PC-3 (cell line): ENCODE results near the gene CTNND2. TPM values are rescaled to one million over a fixed set of nuclear protein-coding genes. Genes with fewer than 3 reads are reported as not detected.

Source experiments
- ATAC-seq: fragments of 200-7000 bp; cut with Tn5 transposase; 2 replicates; pipeline ENCODE4 v1.9.1; 2020; ENCODE audit warnings: mild to moderate bottlenecking, moderate library complexity
- BruUV-seq: library from RNA; stranded (reverse); fragments of 400-500 nt; replicated peaks from 2 replicates; lab custom pipeline; 2021; lab: Mats Ljungman, UMichigan
- CTCF ChIA-PET: fragments of 300-600 bp; sonication (Branson Sonifier 250); formaldehyde crosslinking; loops from one replicate; lab custom pipeline; 2022; ENCODE audit warnings: antibody characterized with exemption; lab: Charles Lee
- POLR2A ChIA-PET: fragments of 300-600 bp; sonication (Branson Sonifier 250); formaldehyde crosslinking; loops from one replicate; lab custom pipeline; 2022; ENCODE audit warnings: antibody characterized with exemption; ENCODE audit not compliant: unreplicated experiment; lab: Charles Lee
- DNase-seq: peaks from one replicate; pipeline ENCODE4 v3.0.0-alpha.2; 2015
- H2AFZ ChIP-seq: fragments of 300-600 bp; sonication (generic); 2 replicates; pipeline ENCODE4 v1.6.0; 2016; ENCODE audit warnings: antibody characterized with exemption, low read length
- H3F3A ChIP-seq: fragments of 300-600 bp; sonication (generic); one replicate; pipeline ENCODE4 v1.6.0; 2017; ENCODE audit warnings: antibody characterized with exemption, low read length, control low read depth, mild to moderate bottlenecking; ENCODE audit not compliant: unreplicated experiment
- H3K27ac ChIP-seq: fragments of 300-600 bp; sonication (generic); 2 replicates; pipeline ENCODE4 v1.5.1; 2016; ENCODE audit warnings: mild to moderate bottlenecking, low read length
- H3K27me3 ChIP-seq: fragments of 300-600 bp; sonication (generic); 2 replicates; pipeline ENCODE4 v1.6.1; 2016; ENCODE audit warnings: low read length, mixed read lengths
- H3K36me3 ChIP-seq: fragments of 300-600 bp; sonication (generic); 2 replicates; pipeline ENCODE4 v1.6.1; 2016; ENCODE audit warnings: low read depth, mixed run types, low read length, mixed read lengths
- H3K4me1 ChIP-seq: fragments of 300-600 bp; sonication (generic); 2 replicates; pipeline ENCODE4 v1.5.1; 2016; ENCODE audit warnings: low read length; ENCODE audit not compliant: insufficient read depth
- H3K4me2 ChIP-seq: fragments of 300-600 bp; sonication (generic); 2 replicates; pipeline ENCODE4 v1.6.0; 2016; ENCODE audit warnings: low read length
- H3K4me3 ChIP-seq: fragments of 300-600 bp; sonication (generic); 2 replicates; pipeline ENCODE4 v1.5.1; 2016; ENCODE audit warnings: mild to moderate bottlenecking, low read length, mixed read lengths
- H3K79me2 ChIP-seq: fragments of 300-600 bp; sonication (generic); 2 replicates; pipeline ENCODE4 v1.6.1; 2017; ENCODE audit warnings: low read length, mixed read lengths
- H3K9ac ChIP-seq: fragments of 300-600 bp; sonication (generic); 2 replicates; pipeline ENCODE4 v1.6.0; 2016; ENCODE audit warnings: mild to moderate bottlenecking, low read length
- H3K9me2 ChIP-seq: fragments of 300-600 bp; sonication (generic); replicated peaks from 2 replicates; pipeline ENCODE4 v1.6.1; 2016; ENCODE audit warnings: mixed run types, low read length, mixed read lengths
- H3K9me3 ChIP-seq: fragments of 300-600 bp; sonication (generic); 2 replicates; pipeline ENCODE4 v1.6.1; 2016; ENCODE audit warnings: low read length, mixed read lengths
- H4K20me1 ChIP-seq: fragments of 300-600 bp; sonication (generic); 2 replicates; pipeline ENCODE4 v1.6.1; 2016; ENCODE audit warnings: low read length, mixed read lengths
- CTCF ChIP-seq: fragments of 300-600 bp; sonication (generic); conservative IDR thresholded peaks from 2 replicates; pipeline ENCODE4 v1.5.1; 2017; ENCODE audit warnings: antibody characterized with exemption, low read depth, mild to moderate bottlenecking, low read length
- EZH2 ChIP-seq: fragments of 300-600 bp; sonication (generic); IDR thresholded peaks from one replicate; pipeline ENCODE4 v1.6.1; 2017; ENCODE audit warnings: antibody characterized with exemption, mild to moderate bottlenecking, low read length; ENCODE audit not compliant: unreplicated experiment
- EZH2phosphoT487 ChIP-seq: fragments of 300-600 bp; sonication (generic); IDR thresholded peaks from 2 replicates; pipeline ENCODE4 v1.6.1; 2018; ENCODE audit warnings: mild to moderate bottlenecking, antibody characterized with exemption, low read length, borderline replicate concordance
- intact Hi-C: fragments of 100-400 bp; cut with micrococcal nuclease; formaldehyde crosslinking; loops from 2 replicates; pipeline ENCODE4 v1.9.0; 2023
- total RNA-seq: library from RNA; depleted of rRNA; stranded (reverse); fragments of >200 nt; gene quantifications from 2 replicates; pipeline ENCODE4 v1.2.3, GENCODE V29; 2014

CTNND2 gene
- total RNA-seq, 1 experiment from 2014 or later: 1.8 TPM

GRCh38 chr5:11622785-11623184 is 281.5 kb downstream of the CTNND2 start:
- Histone ChIP-seq H3K79me2 (no peaks in the 10 kb centered on the region), H4K20me1 (no peaks in the 10 kb centered on the region), H3K9me2 (no peaks in the 10 kb centered on the region), H3F3A (no peaks in the 10 kb centered on the region), H2AFZ (no peak overlapping the region), H3K9me3 (no peaks in the 10 kb centered on the region), H3K36me3 (no peaks in the 10 kb centered on the region), H3K9ac (no peak overlapping the region), H3K4me1 (no peaks in the 10 kb centered on the region), H3K4me2 (no peak overlapping the region), H3K27ac (no peak overlapping the region), H3K4me3 (no peak overlapping the region), H3K27me3 (no peaks in the 10 kb centered on the region)
- BruUV-seq: no TSS peak
- intact Hi-C loops: no loop called here
- DNase-seq: no peak
- ChIA-PET POLR2A (no interaction called here), CTCF (no interaction called here)
- no peak for TF ChIP-seq CTCF
- TF ChIP-seq EZH2phosphoT487: no peak
- no peak for TF ChIP-seq EZH2
- no peak for ATAC-seq

GRCh38 chr5:11620172-11620571 is 284.1 kb downstream of the CTNND2 start:
- no peak overlapping the region for H3K9ac ChIP-seq
- intact Hi-C loops: no loop called here
- no peak for TF ChIP-seq CTCF
- TF ChIP-seq EZH2: no peak
- no peak for TF ChIP-seq EZH2phosphoT487
- no peak overlapping the region for H3K4me3 ChIP-seq
- no peaks in the 10 kb centered on the region for H3K79me2 ChIP-seq
- no peak overlapping the region for H2AFZ ChIP-seq
- no peaks in the 10 kb centered on the region for H3K36me3 ChIP-seq
- CTCF ChIA-PET: no interaction called here
- no peak for DNase-seq
- no peak overlapping the region for H3K27ac ChIP-seq
- POLR2A ChIA-PET: no interaction called here
- ATAC-seq: no peak
- no TSS peak for BruUV-seq
- H3K4me2 ChIP-seq: no peak overlapping the region
- no peaks in the 10 kb centered on the region for H3K27me3 ChIP-seq
- no peaks in the 10 kb centered on the region for H3K4me1 ChIP-seq
- H3K9me3 ChIP-seq: no peaks in the 10 kb centered on the region
- no peaks in the 10 kb centered on the region for H3K9me2 ChIP-seq
- no peaks in the 10 kb centered on the region for H4K20me1 ChIP-seq
- no peaks in the 10 kb centered on the region for H3F3A ChIP-seq

GRCh38 chr5:11619339-11620024 is 284.8 kb downstream of the CTNND2 start:
- Histone ChIP-seq H3K9ac (no peak overlapping the region), H2AFZ (no peak overlapping the region), H3K4me2 (no peak overlapping the region), H3K4me1 (no peaks in the 10 kb centered on the region), H3K79me2 (no peaks in the 10 kb centered on the region), H3K27me3 (no peaks in the 10 kb centered on the region), H3K9me3 (no peaks in the 10 kb centered on the region), H3K36me3 (no peaks in the 10 kb centered on the region), H3K4me3 (no peak overlapping the region), H4K20me1 (no peaks in the 10 kb centered on the region), H3K27ac (no peak overlapping the region), H3K9me2 (no peaks in the 10 kb centered on the region), H3F3A (no peaks in the 10 kb centered on the region)
- ATAC-seq (peak; percentile 62; the same call in 1 of the 2 replicates), DNase-seq (peak; percentile 59)
- ChIA-PET POLR2A (no interaction called here), CTCF (no interaction called here)
- TF ChIP-seq CTCF: peak; percentile 65
- no peak for TF ChIP-seq EZH2
- TF ChIP-seq EZH2phosphoT487: no peak
- BruUV-seq: no TSS peak
- intact Hi-C loops: loop anchor here (1.0 to 5.0 kb wide), 2 partner anchors 122 to 352 kb away; no protein-coding TSS in a partner anchor
